Testis (tissue), 3 donors: ENCODE measurements around the gene PRR30. TPM values are rescaled to one million over a fixed set of nuclear protein-coding genes. Genes with fewer than 3 reads are reported as not detected.

Experiments used
- DNase-seq: peaks from one replicate; pipeline ENCODE4 v3.0.0-alpha.2; 2019
- H3K27ac ChIP-seq, 2 donors: fragments of 200-600 bp; sonication (generic); one replicate each; pipeline ENCODE4 v1.5.1; 2019
- H3K27me3 ChIP-seq: fragments of 200-600 bp; sonication (generic); one replicate; pipeline ENCODE4 v1.5.1; 2019
- H3K36me3 ChIP-seq: fragments of 200-600 bp; sonication (generic); one replicate; pipeline ENCODE4 v1.5.1; 2017; ENCODE audit warnings: low read depth; ENCODE audit errors: missing control alignments
- H3K4me1 ChIP-seq: fragments of 200-600 bp; sonication (generic); one replicate; pipeline ENCODE4 v1.5.1; 2019
- H3K4me3 ChIP-seq, 2 donors: fragments of 200-600 bp; sonication (generic); one replicate each; pipeline ENCODE4 v1.5.1; 2017 to 2019
- H3K9me3 ChIP-seq: fragments of 200-600 bp; sonication (generic); one replicate; pipeline ENCODE4 v1.5.1; 2017
- POLR2A ChIP-seq: fragments of 450-650 bp; IDR thresholded peaks from one replicate; pipeline ENCODE4 v1.6.1; 2017; ENCODE audit warnings: antibody characterized with exemption, mild to moderate bottlenecking, moderate library complexity
- WGBS, 2 donors: methylation state at CpG; one replicate each; pipeline ENCODE4 v1.1.5; 2018; 5-methylcytosine and 5-hydroxymethylcytosine counted together
- intact Hi-C: fragments of 100-400 bp; cut with DNase I; formaldehyde crosslinking; loops from one replicate; pipeline ENCODE4 v1.15.1; 2023; ENCODE audit warnings: low total_unique reads
- polyA plus RNA-seq: library from polyadenylated mRNA; stranded (reverse); fragments of 350-450 nt; fragmentation: Illumina TruSeq; extraction: RNeasy Lipid Tissue Mini Kit (QIAGEN cat#74804); gene quantifications from one replicate; pipeline ENCODE4 v1.2.3, GENCODE V29; 2014; ENCODE audit warnings: low read depth, low replicate concordance; ENCODE audit not compliant: insufficient read depth
- total RNA-seq, 2 donors: library from RNA; depleted of rRNA; stranded (reverse); fragments of >200 nt; gene quantifications; one replicate each; pipeline ENCODE4 v1.2.3, GENCODE V29; 2016
- TF ChIP-seq, protein P1 (sequence below), 3 experiments: fragments of 450-650 bp in 2 of 3; fragments of 200-600 bp in 1 of 3; sonication (generic) in 1 of 3; IDR thresholded peaks; one replicate each; pipeline ENCODE4 v1.5.1; 2016 to 2019; ENCODE audit warnings: antibody characterized with exemption in 3 of 3, mild to moderate bottlenecking in 2 of 3, moderate library complexity in 1 of 3

The PRR30 gene
- total and polyA plus RNA-seq, 3 donors from 2014 or later = 12.8 to 153 (median 55.4) TPM

DNA sequence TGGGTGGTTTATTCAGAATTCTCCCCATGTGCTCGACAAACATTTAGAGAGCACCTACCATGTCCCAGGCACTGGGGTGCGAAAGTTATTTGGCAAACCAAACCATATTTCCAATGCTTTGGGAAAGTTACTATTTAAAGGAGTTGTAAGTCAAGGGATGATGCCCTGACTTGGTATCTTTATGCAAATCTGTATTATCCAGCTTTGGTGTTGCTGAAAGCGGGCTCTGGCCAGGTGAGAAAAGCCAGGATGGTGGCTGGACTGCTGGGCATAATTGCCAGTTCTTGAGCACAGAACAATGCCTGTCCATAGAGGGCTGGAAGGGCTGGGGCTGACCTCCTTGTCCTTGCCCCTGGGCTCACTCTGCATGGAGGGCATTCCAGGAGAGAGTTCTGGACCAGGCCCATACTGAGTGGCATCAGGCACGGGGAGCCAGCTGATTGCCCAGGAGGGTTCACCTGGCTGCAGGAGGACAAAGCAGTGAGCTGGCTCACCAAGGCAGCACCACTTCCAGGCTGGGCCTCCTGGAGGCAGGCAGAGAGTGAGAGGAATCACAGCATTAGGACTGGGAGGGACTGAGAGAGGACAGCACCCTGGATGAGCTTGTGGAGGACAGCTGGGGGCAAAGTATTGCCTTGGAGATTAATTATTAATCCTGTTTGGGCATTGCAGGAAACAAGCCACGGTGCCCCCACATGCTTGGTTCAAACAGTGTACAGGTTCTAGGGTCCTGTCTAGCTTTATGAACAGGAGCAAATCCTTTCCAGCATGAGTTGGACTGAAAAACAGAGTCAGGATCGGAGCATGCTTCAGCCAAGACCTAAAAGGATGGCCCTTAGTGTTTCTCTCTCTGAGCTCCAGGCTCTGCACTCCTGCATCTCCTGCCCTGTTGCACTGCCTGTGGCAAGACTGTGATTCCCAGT lies 45.5 kb downstream of the PRR30 start:
- intact Hi-C loops = loop anchor here (10.0 kb wide), 1 partner anchor 211 kb away; the partner anchor contains the start of gene UCN
- 92 to 97% methylated on average over 5 to 6 of the region's 6 CpGs for WGBS, 2 donors

DNA sequence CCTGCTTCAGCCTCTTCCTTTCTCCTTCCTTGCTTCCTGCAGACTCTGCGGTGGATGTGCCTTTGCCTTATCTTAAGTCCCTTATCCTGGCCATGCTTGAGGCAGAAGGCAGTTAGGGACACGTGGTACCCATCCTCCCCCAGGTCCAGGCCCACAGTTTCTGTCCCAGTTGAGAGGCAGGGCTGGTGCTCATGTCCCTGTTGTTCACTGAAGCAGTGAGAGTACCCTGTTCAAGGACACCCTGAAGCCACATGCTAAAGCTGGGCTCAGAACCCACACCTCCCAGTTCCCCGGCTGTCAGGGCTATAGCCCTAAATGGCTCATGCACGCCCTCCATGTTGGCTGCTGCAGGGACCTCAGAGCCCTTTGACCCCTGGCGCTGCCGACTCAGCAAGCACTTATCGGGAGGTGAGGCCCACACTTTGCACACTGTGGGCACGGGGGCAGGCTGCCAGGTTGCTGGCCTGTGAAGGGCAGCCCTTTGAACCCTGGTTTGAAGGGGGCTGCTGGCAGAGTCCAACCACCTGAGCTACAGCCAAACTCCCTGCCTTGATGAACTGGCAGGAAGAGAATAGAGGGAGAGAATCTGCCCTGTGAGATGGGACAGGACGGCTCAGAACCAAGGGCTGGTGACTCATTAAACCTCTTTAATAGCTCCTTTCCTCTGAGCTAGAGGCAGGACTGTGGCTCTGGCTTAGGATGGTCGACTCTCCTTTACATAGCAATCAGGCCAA lies 46.3 kb downstream of the PRR30 start:
- TF ChIP-seq POLR2A = no peak
- Histone ChIP-seq H3K27ac (peak overlapping the region; percentile 21 to 45), H3K4me1 (peaks cover 29% of the 10 kb centered on the region), H3K36me3 (no peaks in the 10 kb centered on the region), H3K9me3 (no peaks in the 10 kb centered on the region), H3K4me3 (no peak overlapping the region), H3K27me3 (no peaks in the 10 kb centered on the region)
- intact Hi-C loops = loop anchor here (10.0 kb wide), 1 partner anchor 212 kb away; the partner anchor contains the start of gene UCN
- peak; percentile 86 for DNase-seq
- WGBS, 2 donors = 42 to 53% methylated on average over 9 to 10 of the region's 10 CpGs

More for the DNA sequence above, 45.5 kb downstream of the PRR30 start:
- Histone ChIP-seq H3K9me3 (no peaks in the 10 kb centered on the region), H3K4me1 (peaks cover 29% of the 10 kb centered on the region), H3K36me3 (no peaks in the 10 kb centered on the region), H3K4me3 (no peak overlapping the region), H3K27ac (no peak overlapping the region), H3K27me3 (no peaks in the 10 kb centered on the region)
- no peak for TF ChIP-seq POLR2A
- TF ChIP-seq, protein P1, sequence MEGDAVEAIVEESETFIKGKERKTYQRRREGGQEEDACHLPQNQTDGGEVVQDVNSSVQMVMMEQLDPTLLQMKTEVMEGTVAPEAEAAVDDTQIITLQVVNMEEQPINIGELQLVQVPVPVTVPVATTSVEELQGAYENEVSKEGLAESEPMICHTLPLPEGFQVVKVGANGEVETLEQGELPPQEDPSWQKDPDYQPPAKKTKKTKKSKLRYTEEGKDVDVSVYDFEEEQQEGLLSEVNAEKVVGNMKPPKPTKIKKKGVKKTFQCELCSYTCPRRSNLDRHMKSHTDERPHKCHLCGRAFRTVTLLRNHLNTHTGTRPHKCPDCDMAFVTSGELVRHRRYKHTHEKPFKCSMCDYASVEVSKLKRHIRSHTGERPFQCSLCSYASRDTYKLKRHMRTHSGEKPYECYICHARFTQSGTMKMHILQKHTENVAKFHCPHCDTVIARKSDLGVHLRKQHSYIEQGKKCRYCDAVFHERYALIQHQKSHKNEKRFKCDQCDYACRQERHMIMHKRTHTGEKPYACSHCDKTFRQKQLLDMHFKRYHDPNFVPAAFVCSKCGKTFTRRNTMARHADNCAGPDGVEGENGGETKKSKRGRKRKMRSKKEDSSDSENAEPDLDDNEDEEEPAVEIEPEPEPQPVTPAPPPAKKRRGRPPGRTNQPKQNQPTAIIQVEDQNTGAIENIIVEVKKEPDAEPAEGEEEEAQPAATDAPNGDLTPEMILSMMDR (IDR thresholded peaks at IDR 0.05) = no peak
- DNase-seq = no peak

DNA sequence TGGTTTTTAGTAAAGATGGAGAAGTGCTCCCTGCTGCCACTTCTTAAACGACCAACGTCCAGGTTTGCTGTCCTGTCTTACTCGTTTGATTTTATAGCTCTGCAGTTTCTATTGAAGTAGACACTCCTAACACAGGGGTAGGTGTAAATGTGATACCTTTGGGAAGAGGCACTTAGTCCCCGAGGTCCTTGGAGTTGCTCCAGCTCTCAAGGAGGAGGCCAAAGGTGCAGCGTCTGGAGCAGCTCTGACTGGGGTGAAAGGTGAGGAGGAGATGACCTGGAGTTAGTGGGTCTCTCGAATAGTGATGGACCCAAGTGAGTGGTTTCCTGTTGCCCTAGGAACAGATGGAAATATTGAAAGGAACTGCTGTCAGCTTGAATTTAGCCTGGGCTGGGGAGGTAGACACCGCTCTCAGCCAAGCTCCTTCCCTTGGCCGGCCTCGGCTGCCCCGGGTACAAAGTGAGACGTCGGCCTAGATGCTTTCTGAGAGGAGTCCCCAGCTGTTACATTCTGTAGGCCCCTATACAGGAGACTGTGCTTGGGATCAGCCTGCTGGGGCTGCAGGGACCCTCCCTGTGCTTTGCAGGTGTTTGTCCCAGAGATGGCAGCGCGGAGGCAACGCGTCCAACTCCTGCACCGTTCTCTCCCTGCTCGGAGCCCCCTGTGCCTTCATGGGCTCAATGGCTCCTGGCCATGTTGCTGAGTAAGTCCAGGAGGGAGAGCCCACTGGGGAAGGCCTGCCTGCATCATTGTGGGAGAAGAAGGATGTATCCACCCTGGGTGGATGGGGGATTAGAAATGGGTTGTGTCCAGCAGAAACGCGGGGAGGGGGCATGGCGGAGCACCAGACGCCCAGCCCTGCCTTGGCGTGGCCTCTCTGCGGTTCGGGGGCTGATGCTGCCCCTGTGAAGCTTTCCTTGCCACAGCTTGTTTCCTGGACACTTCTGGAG lies 47.2 kb downstream of the PRR30 start:
- 68 to 75% methylated on average over 20 to 25 of the region's 25 CpGs for WGBS, 2 donors
- peaks cover 29% of the 10 kb centered on the region for H3K4me1 ChIP-seq
- peak overlapping the region in 1 of 2 donors; percentile 21 for H3K27ac ChIP-seq
- H3K4me3 ChIP-seq = no peak overlapping the region
- TF ChIP-seq POLR2A = no peak
- TF ChIP-seq, protein P1 (IDR thresholded peaks at IDR 0.05) = no peak
- intact Hi-C loops = loop anchor here (10.0 kb wide), 1 partner anchor 213 kb away; the partner anchor contains the start of gene UCN
- no peaks in the 10 kb centered on the region for H3K9me3 ChIP-seq
- no peaks in the 10 kb centered on the region for H3K36me3 ChIP-seq
- no peak for DNase-seq
- no peaks in the 10 kb centered on the region for H3K27me3 ChIP-seq

DNA sequence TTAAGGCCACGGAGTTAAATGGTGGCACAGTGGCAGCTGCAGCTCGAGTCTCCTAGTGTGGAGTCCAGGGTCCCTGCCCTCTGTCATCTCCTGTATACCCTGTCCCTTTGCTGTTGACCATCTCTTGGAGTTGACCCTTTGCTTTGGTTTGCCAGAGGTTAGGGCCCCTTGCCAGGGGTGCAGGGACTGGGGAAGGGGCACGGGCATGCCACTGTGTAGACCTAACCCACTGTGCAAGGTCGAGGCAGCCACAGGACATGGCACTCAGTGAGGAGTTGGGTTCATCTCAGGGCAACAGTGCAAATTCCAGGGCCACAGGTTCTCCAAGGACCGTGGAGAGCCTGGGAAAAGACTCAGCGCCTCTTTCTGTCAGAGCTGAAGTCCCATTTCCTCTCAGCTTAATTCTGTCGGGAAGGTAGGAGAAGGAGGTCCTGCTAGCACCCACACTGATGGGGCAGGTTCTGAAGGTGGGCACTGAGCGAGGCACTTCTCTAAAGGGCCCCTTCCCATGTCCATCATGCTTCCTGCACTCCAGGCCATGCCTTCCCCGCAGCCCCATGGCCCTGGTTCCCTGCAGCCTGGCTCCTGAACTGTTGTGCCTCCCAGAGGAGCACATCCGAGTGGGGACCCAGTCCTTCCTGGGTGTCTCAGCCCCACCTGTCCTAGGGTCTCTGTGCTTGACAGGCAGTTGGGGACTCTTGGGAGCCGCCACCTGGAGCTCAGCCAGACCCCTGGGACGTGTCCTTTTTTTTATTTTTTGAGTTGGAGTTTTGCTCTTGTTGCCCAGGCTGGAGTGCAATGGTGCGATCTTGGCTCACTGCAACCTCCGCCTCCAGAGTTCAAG lies 49.9 kb downstream of the PRR30 start:
- no peak for TF ChIP-seq POLR2A
- TF ChIP-seq, protein P1 (IDR thresholded peaks at IDR 0.05) = no peak
- Histone ChIP-seq H3K36me3 (no peaks in the 10 kb centered on the region), H3K9me3 (no peaks in the 10 kb centered on the region), H3K27me3 (no peaks in the 10 kb centered on the region), H3K4me3 (no peak overlapping the region), H3K4me1 (peaks cover 13% of the 10 kb centered on the region), H3K27ac (no peak overlapping the region)
- 88 to 93% methylated on average over 14 of the region's 14 CpGs for WGBS, 2 donors
- DNase-seq = no peak
- intact Hi-C loops = loop anchor here (5.0 to 10.0 kb wide), 2 partner anchors 125 to 127 kb away; partner anchors contain the start of genes ATRAID, CAD and SLC5A6
